NK-92 (cell line): ENCODE data around the gene TPM1.

ENCODE experiments used
- DNase-seq: peaks from one replicate; lab custom pipeline; 2025; ENCODE audit not compliant: unreplicated experiment; lab: John Stamatoyannopoulos, UW

The TPM1 gene

GRCh38 chr15:63015618-63016017, 26.9 kb upstream of the TPM1 start:
- DNase-seq, result no peak

- DNase-seq, result no peak
Measured at GRCh38 chr15:63016234-63016633, 26.3 kb upstream of the TPM1 start.

GRCh38 chr15:63018639-63019038, 23.9 kb upstream of the TPM1 start:
- DNase-seq, result no peak

GRCh38 chr15:63019511-63020109, 22.9 kb upstream of the TPM1 start:
- DNase-seq, result no peak

- DNase-seq, result no peak
Measured at GRCh38 chr15:63020128-63020527, 22.4 kb upstream of the TPM1 start.

- no peak for DNase-seq
Measured at GRCh38 chr15:63020759-63021430, 21.7 kb upstream of the TPM1 start.

- DNase-seq, result no peak
Measured at GRCh38 chr15:63022181-63022580, 20.4 kb upstream of the TPM1 start.

GRCh38 chr15:63022663-63023062, 19.9 kb upstream of the TPM1 start:
- no peak for DNase-seq

- no peak for DNase-seq
Measured at GRCh38 chr15:63023351-63023945, 19.1 kb upstream of the TPM1 start.

- no peak for DNase-seq
Measured at GRCh38 chr15:63025460-63025859, 17.1 kb upstream of the TPM1 start.

GRCh38 chr15:63027646-63028045, 14.9 kb upstream of the TPM1 start:
- DNase-seq, result no peak

GRCh38 chr15:63028442-63029110, 14.0 kb upstream of the TPM1 start:
- DNase-seq, result no peak

- DNase-seq, result no peak
Measured at GRCh38 chr15:63029676-63030075, 12.9 kb upstream of the TPM1 start.

- DNase-seq, result no peak
Measured at GRCh38 chr15:63030101-63030551, 12.4 kb upstream of the TPM1 start.

GRCh38 chr15:63034578-63034977, 8.0 kb upstream of the TPM1 start:
- DNase-seq, result no peak

- DNase-seq, result no peak
Measured at GRCh38 chr15:63035253-63035652, 7.3 kb upstream of the TPM1 start.

- no peak for DNase-seq
Measured at GRCh38 chr15:63035977-63036376, 6.6 kb upstream of the TPM1 start.

GRCh38 chr15:63037976-63038720, 4.4 kb upstream of the TPM1 start:
- DNase-seq, result no peak

GRCh38 chr15:63038926-63039673, 3.4 kb upstream of the TPM1 start:
- DNase-seq, result no peak

- DNase-seq, result no peak
Measured at GRCh38 chr15:63039811-63040210, 2.7 kb upstream of the TPM1 start.

- no peak for DNase-seq
Measured at GRCh38 chr15:63040509-63040908, 2.0 kb upstream of the TPM1 start.
